ENCODE measurements around the gene COL16A1.

DNA sequence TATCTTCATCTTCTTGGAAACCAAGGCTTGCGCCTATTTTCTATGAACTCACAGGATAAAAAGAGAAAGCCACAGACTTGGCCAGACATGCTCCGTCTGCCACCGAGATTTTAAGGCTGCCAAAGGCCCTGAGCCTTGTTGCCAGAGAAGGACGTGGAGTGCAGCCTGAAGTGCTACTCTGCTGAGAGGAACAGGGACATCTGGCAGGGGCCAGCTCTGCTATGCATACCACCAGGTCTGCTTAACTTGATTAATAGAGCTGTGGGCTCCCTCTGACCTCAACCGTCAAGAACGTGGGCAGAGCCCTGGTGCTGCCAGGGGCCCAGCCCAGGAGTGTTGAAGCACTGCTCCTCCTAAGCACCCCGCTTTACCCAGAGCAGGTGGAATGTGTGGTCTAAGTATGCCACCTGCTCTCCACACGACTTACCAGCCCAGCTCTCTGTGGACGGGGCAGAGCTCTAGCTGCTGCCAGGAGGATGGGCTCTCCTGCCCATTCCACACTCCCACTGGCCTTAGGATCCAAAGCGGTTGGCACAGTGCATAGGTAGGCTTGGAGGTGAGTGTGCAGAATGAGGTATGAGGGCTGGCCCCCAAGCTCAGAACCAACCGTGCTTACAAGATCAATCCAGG is 75.8 kb downstream of the COL16A1 start:
- TF ChIP-seq CTCF (IDR thresholded peaks at IDR 0.05) (no peak), POLR2A (IDR thresholded peaks at IDR 0.05) (no peak), POLR2AphosphoS5 (IDR thresholded peaks at IDR 0.05) (peak; percentile 52), EP300 (IDR thresholded peaks at IDR 0.05) (no peak)
